K562 (cell line): ENCODE measurements around the gene TSSK2. TPM values are rescaled to one million over a fixed set of nuclear protein-coding genes. Genes with fewer than 3 reads are reported as not detected.

Experiments
- polyA plus RNA-seq, 8 experiments: library from polyadenylated mRNA; depleted of rRNA in 4 of 8; stranded (reverse) in 5 of 8; unstranded in 3 of 8; fragments of >200 nt; fragmentation: Nextera tagmentation in 2 of 8; fragmentation: Illumina TruSeq in 1 of 8; extraction: Ambion mirVana in 2 of 8; extraction: Trizol in 1 of 8; gene quantifications; 2 replicates each; pipeline versions ENCODE4 v1.2.1 to v1.2.3, GENCODE V29; 2011 to 2014; ENCODE audit warnings: inconsistent platforms in 1 of 8, missing spikeins in 1 of 8
- total RNA-seq, 7 experiments: library from RNA; depleted of rRNA in 6 of 7; stranded (reverse); fragments of >200 nt in 6 of 7; fragmentation: Illumina TruSeq in 2 of 7; extraction: Trizol in 2 of 7; gene quantifications; 2 replicates each; pipeline versions ENCODE4 v1.2.1 to v1.2.3, GENCODE V29; 2011 to 2021; ENCODE audit warnings: low replicate concordance in 1 of 7
- TF ChIP-seq, protein P1 (sequence below): fragments of 450-650 bp; IDR thresholded peaks from 2 replicates; pipeline ENCODE4 v1.6.1; 2016; ENCODE audit warnings: low read depth

Gene TSSK2
- total and polyA plus RNA-seq, 9 of the 15 experiments (the other 6 are each of a cell fraction or from before 2014, with no cell fraction given) = 0.04 TPM; not detected in 8

GRCh38 chr22:19180740-19181410 is 49.8 kb downstream of the TSSK2 start (continued):
- TF ChIP-seq, protein P1, sequence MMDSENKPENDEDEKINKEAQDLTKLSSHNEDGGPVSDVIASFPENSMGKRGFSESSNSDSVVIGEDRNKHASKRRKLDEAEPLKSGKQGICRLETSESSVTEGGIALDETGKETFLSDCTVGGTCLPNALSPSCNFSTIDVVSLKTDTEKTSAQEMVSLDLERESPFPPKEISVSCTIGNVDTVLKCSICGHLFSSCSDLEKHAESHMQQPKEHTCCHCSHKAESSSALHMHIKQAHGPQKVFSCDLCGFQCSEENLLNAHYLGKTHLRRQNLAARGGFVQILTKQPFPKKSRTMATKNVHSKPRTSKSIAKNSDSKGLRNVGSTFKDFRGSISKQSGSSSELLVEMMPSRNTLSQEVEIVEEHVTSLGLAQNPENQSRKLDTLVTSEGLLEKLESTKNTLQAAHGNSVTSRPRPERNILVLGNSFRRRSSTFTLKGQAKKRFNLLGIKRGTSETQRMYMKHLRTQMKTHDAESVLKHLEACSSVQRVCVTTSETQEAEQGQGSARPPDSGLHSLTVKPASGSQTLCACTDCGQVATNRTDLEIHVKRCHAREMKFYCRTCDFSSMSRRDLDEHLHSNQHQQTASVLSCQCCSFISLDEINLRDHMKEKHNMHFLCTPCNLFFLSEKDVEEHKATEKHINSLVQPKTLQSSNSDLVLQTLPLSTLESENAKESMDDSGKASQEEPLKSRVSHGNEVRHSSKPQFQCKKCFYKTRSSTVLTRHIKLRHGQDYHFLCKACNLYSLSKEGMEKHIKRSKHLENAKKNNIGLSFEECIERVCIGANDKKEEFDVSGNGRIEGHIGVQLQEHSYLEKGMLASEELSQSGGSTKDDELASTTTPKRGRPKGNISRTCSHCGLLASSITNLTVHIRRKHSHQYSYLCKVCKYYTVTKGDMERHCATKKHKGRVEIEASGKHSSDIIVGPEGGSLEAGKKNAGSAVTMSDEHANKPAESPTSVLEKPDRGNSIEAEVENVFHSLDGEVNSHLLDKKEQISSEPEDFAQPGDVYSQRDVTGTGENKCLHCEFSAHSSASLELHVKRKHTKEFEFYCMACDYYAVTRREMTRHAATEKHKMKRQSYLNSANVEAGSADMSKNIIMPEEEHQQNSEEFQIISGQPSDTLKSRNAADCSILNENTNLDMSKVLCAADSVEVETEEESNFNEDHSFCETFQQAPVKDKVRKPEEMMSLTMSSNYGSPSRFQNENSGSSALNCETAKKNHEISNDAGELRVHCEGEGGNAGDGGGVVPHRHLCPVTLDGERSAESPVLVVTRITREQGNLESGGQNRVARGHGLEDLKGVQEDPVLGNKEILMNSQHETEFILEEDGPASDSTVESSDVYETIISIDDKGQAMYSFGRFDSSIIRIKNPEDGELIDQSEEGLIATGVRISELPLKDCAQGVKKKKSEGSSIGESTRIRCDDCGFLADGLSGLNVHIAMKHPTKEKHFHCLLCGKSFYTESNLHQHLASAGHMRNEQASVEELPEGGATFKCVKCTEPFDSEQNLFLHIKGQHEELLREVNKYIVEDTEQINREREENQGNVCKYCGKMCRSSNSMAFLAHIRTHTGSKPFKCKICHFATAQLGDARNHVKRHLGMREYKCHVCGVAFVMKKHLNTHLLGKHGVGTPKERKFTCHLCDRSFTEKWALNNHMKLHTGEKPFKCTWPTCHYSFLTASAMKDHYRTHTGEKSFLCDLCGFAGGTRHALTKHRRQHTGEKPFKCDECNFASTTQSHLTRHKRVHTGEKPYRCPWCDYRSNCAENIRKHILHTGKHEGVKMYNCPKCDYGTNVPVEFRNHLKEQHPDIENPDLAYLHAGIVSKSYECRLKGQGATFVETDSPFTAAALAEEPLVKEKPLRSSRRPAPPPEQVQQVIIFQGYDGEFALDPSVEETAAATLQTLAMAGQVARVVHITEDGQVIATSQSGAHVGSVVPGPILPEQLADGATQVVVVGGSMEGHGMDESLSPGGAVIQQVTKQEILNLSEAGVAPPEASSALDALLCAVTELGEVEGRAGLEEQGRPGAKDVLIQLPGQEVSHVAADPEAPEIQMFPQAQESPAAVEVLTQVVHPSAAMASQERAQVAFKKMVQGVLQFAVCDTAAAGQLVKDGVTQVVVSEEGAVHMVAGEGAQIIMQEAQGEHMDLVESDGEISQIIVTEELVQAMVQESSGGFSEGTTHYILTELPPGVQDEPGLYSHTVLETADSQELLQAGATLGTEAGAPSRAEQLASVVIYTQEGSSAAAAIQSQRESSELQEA = no peak
